Naive B cell (primary cell): ENCODE measurements around the gene GRB2. TPM values are rescaled to one million over a fixed set of nuclear protein-coding genes. Genes with fewer than 3 reads are reported as not detected.
"Not testable (repeated sequence)": the region's sequence is repeated elsewhere in the genome, so short reads cannot be mapped to it uniquely, and the experiment has no call there.

Experiments used
- ATAC-seq, 2 donors: fragments of 150-1000 bp; cut with Tn5 transposase; 2 replicates each; pipeline ENCODE4 v1.10.0; 2021; ENCODE audit warnings: low read depth in 2 of 2, mild to moderate bottlenecking in 2 of 2, moderate library complexity in 2 of 2
- DNase-seq: peaks from one replicate; pipeline ENCODE4 v3.0.0; 2022
- H3K27ac Mint-ChIP-seq, 6 donors: one replicate each; pipeline ENCODE4 v1.8.0; 2020 to 2022; ENCODE audit warnings: mild to moderate bottlenecking in 6 of 6, mixed read lengths in 6 of 6, moderate library complexity in 5 of 6, inconsistent platforms in 2 of 6
- H3K27me3 Mint-ChIP-seq, 3 donors: one replicate each; pipeline ENCODE4 v1.8.0; 2021 to 2022; ENCODE audit warnings: mixed read lengths in 3 of 3, mild to moderate bottlenecking in 1 of 3
- H3K36me3 Mint-ChIP-seq, 2 donors: one replicate each; pipeline ENCODE4 v1.8.0; 2020 to 2022; ENCODE audit warnings: mixed read lengths in 2 of 2, inconsistent platforms in 1 of 2, mild to moderate bottlenecking in 1 of 2
- H3K4me1 Mint-ChIP-seq, 3 donors: one replicate each; pipeline ENCODE4 v1.8.0; 2020 to 2022; ENCODE audit warnings: mixed read lengths in 3 of 3, inconsistent platforms in 1 of 3, mild to moderate bottlenecking in 1 of 3, moderate library complexity in 1 of 3
- H3K4me3 Mint-ChIP-seq, 8 donors: one replicate each; pipeline ENCODE4 v1.8.0; 2020 to 2022; ENCODE audit warnings: mild to moderate bottlenecking in 8 of 8, mixed read lengths in 8 of 8, moderate library complexity in 8 of 8, inconsistent platforms in 2 of 8
- H3K9me3 Mint-ChIP-seq, 7 donors: one replicate each; pipeline ENCODE4 v1.8.0; 2020 to 2022; ENCODE audit warnings: mixed read lengths in 7 of 7, mild to moderate bottlenecking in 5 of 7, inconsistent platforms in 2 of 7, moderate library complexity in 1 of 7
- polyA plus RNA-seq, 6 donors: library from polyadenylated mRNA; unstranded; fragments of 300-500 nt; fragmentation: Illumina TruSeq; gene quantifications; one replicate each; pipeline ENCODE4 v1.2.3, GENCODE V29; 2021; ENCODE audit warnings: low read depth in 6 of 6

GRB2 gene
- polyA plus RNA-seq, 6 donors from 2014 or later: 281 to 361 (median 305) TPM

DNA sequence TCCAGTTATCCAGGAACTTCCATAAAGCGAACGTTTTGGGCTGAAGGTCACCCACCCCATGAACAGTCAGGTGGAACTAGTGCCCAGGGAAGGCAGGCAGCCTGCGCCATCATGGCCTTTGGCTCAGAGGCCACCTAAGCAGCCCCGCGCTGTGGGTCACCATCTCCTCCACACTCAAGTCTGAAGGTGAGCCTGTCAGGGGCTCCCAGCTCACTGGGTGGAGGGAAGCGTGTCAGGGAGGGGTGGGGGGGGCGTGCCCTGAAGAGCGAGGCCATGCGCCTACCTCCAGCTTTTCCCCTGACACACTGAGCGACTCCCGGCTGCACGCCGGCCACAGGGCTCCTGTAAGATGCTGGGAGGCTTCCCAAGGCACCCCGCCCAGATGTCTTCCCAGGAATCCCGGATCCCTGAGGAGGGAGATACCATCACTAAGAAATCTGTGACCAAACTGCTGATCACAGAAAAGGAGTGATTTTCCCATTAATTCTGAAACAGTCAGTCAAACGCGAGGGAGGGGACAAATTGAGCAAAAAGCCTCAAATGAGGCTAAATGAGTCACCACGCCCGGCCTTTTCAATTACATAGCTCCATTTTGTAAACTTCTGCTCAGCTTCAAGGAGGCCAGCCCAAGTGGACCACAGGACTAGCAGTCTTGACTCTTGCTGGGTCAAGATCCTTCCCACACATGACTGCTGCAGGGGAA lies 89.8 kb downstream of the GRB2 start:
- H3K9me3 Mint-ChIP-seq: no peaks in the 10 kb centered on the region
- H3K27ac Mint-ChIP-seq: peak overlapping the region in 4 of 6 donors; percentile 51 to 89 (median 74)
- ATAC-seq (no peak), DNase-seq (no peak)
- peaks cover 0 to 9% of the 10 kb centered on the region in 2 donors for H3K36me3 Mint-ChIP-seq
- peak overlapping the region in 1 of 8 donors; percentile 42 for H3K4me3 Mint-ChIP-seq
- H3K4me1 Mint-ChIP-seq: peaks cover 25 to 64% (median 37%) of the 10 kb centered on the region in 3 donors
- H3K27me3 Mint-ChIP-seq: no peaks in the 10 kb centered on the region

DNA sequence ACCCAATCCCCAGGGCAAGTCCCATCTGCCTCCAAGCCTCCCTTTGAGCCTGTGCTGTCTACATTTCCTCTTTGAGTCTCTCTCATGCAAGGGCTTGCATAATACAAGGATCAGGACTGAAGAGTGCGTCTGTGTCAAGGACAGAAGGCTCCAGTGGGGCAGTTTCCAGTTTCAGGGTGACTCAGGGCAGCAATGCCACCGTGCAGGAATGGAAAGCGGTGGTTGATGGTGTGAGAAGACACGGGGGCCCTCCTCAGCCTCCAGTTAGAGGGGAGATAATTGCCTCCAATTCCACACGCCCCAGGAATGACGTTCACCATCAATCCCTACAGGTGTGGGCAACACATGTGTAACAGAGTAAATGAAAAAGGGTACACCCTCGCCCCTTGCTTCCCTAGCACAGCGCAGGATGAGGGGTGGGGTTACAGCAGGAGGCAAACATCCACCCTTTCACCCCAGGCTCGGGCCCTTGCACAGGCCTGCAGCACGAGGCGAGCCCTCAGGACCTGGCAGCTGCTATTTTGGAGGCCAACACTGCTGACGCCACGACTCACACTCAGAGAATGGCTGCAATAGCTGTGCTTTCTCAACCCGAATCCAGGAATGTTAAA lies 91.4 kb downstream of the GRB2 start:
- Mint-ChIP-seq H3K27me3 (no peaks in the 10 kb centered on the region), H3K27ac (peak overlapping the region; percentile 58 to 97 (median 88)), H3K36me3 (no peaks in the 10 kb centered on the region), H3K4me3 (peak overlapping the region in 5 of 8 donors; percentile 1 to 68 (median 47)), H3K9me3 (no peaks in the 10 kb centered on the region), H3K4me1 (peaks cover 27 to 59% (median 38%) of the 10 kb centered on the region in 3 donors)
- no peak for DNase-seq
- no peak for ATAC-seq

DNA sequence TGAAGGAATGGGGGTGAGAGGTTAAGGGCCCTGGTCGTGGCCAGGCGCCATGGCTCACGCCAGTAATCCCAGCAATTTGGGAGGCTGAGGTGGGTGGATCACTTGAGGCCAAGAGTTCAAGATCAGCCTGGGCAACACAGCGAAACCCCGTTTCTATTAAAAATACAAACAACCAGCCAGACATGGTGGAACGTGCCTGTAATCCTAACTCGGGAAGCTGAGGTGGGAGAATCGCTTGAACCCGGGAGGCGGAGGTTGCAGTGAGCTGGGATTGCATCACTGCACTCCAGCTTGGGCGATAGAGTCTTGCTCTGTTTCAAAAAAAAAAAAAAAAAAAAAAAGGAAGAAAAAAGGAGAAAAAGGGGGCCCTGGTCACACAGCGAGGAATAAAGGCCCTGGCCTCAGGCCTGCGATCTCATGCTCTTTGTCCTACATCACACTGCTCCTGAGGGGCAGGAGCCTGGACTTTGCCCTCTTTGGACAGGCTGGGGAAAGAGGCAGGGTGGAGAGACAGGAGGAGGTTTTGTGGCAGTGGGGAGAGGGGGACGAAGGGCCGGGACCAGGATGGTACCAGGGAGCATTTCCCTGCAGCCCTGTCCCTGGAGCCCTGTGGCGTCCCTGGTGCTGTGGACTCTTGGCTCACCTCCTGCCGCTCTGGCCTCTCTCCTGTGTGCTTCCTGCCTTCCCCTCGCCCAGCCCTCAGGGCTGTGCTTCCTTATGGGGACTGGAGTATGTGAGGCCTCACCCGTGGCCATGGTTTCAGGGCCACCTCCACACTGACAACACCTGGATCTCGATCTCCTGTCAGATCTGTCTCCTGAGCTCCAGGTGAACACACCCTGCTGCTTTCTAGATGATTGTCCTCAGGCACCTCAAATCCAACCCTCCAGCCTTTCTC lies 96.5 kb downstream of the GRB2 start:
- no peaks in the 10 kb centered on the region for H3K36me3 Mint-ChIP-seq
- H3K27ac Mint-ChIP-seq: peak overlapping the region in 5 of 6 donors; percentile 82 to 93 (median 86)
- H3K4me3 Mint-ChIP-seq: peak overlapping the region in 4 of 8 donors; percentile 32 to 72 (median 42)
- H3K9me3 Mint-ChIP-seq: no peaks in the 10 kb centered on the region
- no peaks in the 10 kb centered on the region for H3K27me3 Mint-ChIP-seq
- ATAC-seq: no peak
- H3K4me1 Mint-ChIP-seq: peaks cover 34 to 54% (median 46%) of the 10 kb centered on the region in 3 donors
- no peak for DNase-seq

DNA sequence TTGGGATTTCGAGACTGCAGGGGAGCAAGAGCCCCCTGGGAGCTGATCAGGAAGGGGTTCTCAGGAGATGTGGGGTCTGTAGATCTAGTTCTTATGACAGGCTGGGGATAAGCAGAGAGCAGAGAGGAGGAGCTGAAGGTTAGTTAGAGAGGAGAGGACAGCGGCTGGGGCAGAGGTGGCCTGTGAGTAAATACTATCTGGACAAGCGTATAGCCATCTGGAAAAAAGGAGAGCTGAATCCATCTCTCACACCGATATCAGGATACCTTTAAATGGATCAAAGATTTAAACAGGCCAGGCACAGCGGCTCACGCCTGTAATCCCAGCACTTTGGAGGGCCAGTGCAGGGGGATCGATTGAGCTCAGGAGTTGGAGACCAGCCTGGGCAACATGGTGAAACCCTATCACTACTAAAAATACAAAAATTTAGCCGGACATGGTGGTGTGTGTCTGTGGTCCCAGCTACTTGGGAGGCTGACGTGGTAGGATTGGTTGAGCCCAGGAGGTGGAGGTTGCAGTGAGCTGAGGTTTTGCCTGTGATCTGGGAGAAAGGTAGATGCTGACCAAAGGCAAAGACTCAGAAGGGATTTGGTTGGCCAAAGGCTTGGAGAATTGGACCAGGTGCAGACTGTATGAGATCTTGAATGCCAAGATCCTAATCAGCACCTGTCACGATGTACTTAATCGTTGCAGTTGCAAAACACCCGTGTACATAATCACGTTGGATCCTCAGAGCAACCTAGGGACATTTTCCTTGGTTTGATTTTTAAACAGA lies 97.3 kb downstream of the GRB2 start:
- peak overlapping the region in 5 of 6 donors; percentile 15 to 86 (median 76) for H3K27ac Mint-ChIP-seq
- H3K27me3 Mint-ChIP-seq: no peaks in the 10 kb centered on the region

DNA sequence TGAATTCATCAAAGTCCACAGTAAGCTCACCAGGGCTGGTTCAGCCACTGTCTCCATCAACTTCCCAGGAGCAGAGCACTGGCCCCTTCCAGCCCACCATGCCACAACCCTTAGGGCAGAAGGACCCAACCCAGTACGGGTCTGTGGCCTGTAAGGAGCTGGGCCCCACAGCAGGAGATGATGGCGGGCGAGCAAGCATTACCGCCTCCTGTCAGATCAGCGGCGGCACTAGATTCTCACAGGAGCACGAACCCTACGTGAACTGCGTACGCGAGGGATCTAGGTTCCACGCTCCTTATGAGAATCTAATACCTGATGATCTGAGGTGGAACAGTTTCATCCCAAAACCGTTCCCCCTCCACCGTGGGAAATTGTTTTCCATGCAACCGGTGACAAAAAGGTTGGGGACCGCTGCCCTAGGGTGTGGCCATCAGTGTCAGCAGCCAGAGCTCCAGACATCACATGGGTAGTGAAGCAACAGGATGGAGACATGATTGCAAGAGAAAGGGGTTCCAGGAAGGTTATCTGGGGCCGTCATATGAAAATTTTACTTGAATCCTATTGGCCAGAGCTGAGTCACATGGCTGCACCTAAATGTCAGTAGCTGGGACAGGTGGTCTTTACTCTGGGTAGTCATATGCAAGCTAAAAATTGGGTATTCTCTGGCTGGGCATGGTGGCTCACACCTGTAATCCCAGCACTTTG lies 103.8 kb downstream of the GRB2 start:
- H3K36me3 Mint-ChIP-seq: peaks cover 0 to 6% of the 10 kb centered on the region in 2 donors
- no peaks in the 10 kb centered on the region for H3K27me3 Mint-ChIP-seq
- H3K27ac Mint-ChIP-seq: peak overlapping the region in 4 of 6 donors; percentile 7 to 62 (median 39)
- DNase-seq (no peak), ATAC-seq (no peak)
- H3K9me3 Mint-ChIP-seq: no peaks in the 10 kb centered on the region
- H3K4me3 Mint-ChIP-seq: no peak overlapping the region
- H3K4me1 Mint-ChIP-seq: peaks cover 16 to 35% (median 25%) of the 10 kb centered on the region in 3 donors

More for the DNA sequence above, 97.3 kb downstream of the GRB2 start:
- no peaks in the 10 kb centered on the region for H3K36me3 Mint-ChIP-seq
- no peak overlapping the region for H3K4me3 Mint-ChIP-seq
- ATAC-seq (no peak), DNase-seq (no peak)
- peaks cover 28 to 48% (median 44%) of the 10 kb centered on the region in 3 donors for H3K4me1 Mint-ChIP-seq
- no peaks in the 10 kb centered on the region for H3K9me3 Mint-ChIP-seq

DNA sequence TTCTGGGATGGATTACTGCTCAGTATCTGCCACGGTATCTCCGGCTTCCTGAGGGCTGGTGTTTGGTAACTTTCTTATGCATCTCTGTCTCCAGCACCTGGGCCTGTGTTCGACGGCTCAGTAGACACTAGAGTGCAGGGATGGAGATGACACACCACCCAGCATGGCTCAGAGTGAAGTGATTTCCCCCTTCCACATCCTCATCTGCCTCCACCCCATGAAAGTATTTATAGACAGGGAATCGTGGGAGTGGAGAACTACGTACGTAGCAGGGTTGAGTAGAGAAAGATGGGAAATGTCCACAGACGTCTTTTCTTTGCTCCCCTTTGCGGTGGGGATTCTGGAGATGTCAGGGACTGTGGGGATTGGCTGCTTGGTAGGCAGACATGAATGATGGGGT lies 104.4 kb downstream of the GRB2 start:
- peak overlapping the region in 2 of 8 donors; percentile 39 to 54 for H3K4me3 Mint-ChIP-seq
- DNase-seq (no peak), ATAC-seq (no peak)
- H3K36me3 Mint-ChIP-seq: peaks cover 0 to 6% of the 10 kb centered on the region in 2 donors
- no peaks in the 10 kb centered on the region for H3K9me3 Mint-ChIP-seq
- peaks cover 14 to 38% (median 25%) of the 10 kb centered on the region in 3 donors for H3K4me1 Mint-ChIP-seq
- H3K27me3 Mint-ChIP-seq: no peaks in the 10 kb centered on the region
- peak overlapping the region; percentile 7 to 84 (median 56) for H3K27ac Mint-ChIP-seq

DNA sequence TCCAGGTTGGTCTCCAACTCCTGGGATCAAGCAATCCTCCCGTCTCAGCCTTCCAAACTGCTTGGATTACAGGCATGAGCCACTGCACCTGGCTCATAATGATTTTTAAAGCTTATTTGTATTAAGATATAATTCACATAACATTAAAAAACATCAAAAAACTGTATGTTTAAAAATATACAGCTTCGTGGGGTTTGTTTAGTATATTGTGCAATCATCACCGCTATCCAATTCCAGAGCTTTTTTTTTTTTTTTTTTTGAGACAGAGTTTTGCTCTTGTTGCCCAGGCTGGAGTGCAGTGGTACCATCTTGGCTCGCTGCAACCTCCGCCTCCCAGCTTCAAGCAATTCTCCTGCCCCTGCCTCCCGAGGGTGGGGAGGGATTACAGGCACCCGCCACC lies 105.2 kb downstream of the GRB2 start:
- Mint-ChIP-seq H3K4me1 (peaks cover 14 to 42% (median 33%) of the 10 kb centered on the region in 3 donors), H3K4me3 (peak overlapping the region in 1 of 8 donors; percentile 9), H3K9me3 (peaks cover 0 to under 1% (median 0%) of the 10 kb centered on the region in 7 donors), H3K27ac (peak overlapping the region in 3 of 6 donors; percentile 78 to 99 (median 89)), H3K36me3 (peaks cover 0 to 6% of the 10 kb centered on the region in 2 donors), H3K27me3 (no peaks in the 10 kb centered on the region)
- DNase-seq: no peak
- no peak for ATAC-seq

DNA sequence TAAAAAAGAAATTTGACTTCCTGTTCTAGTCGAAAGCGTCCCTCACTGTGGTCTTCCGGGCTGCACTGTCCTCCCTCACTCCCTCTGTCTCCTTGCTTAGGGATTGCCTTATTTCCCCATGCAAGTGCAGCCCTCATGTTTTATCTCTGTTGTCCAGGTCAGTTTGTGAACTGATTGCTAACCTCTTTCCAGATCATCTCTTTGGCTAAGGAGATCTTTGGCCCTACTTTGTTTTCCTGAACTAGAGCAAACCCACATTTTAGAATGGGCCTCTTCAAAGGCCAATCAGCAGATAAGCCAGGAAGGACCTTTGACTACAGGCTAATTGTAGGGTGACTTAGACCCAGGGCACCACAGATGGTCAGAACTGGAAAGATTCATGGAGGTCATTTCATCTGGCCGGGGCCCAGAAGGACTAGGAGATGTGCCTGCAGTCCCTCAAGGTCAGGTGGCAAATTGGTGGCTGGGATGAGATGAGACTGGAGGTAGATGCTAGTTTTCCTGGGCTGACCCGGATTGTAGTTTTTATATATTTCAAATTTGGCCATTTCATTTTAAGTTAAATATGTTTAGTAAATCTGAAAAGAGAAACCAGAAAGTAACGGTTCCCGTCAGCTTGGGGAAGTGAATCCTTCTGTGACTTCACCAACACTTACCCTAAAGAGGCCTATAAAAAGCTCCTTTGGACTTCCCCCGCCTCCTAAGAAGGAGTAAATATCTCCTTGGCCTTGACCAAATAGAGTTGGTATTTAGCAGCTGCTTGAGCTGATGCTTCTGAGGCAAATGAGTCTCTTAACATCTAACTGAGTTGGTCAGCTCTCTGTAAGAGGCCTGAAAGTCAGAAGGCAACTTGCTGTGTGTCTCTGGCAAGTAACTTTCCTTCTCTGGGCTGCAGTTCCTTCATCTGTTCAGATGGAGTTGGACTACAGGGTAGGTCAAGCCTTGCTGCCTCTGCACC lies 110.0 kb downstream of the GRB2 start:
- peak; percentile 85 for DNase-seq
- Mint-ChIP-seq H3K4me3 (peak overlapping the region; percentile 35 to 95 (median 79)), H3K36me3 (no peaks in the 10 kb centered on the region), H3K27me3 (no peaks in the 10 kb centered on the region), H3K27ac (peak overlapping the region; percentile 97 to 100 (median 100)), H3K4me1 (peaks cover 9 to 68% (median 25%) of the 10 kb centered on the region in 3 donors), H3K9me3 (peaks cover 0 to 4% (median 0%) of the 10 kb centered on the region in 7 donors)
- ATAC-seq: peak; percentile 78 to 80

DNA sequence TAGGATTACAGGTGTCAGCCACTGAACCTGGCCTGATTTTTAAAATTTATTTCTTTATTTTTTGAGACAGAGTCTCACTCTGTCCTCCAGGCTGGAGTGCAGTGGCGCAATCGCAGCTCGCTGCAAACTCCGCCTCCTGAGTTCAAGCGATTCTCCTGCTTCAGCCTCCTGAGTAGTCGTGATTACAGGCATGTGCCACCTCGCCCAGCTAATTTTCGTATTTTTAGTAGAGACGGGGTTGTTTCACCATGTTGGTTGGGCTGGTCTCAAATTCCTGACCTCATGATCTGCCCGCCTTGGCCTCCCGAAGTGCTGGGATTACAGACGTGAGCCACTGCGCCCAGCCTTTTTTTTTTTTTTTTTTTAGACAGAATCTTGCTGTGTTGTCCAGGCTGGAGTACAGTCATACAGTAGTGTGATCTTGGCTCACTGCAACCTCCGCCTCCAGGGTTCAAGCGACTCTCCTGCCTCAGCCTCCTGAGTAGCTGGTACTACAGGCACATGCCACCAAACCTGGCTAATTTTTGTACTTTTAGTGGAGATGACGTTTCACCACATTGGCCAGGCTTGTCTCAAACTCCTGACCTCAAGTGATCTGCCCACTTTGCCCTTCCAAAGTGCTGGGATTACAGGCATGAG lies 112.5 kb downstream of the GRB2 start:
- peak overlapping the region in 4 of 8 donors; percentile 5 to 74 (median 48) for H3K4me3 Mint-ChIP-seq
- H3K27ac Mint-ChIP-seq: peak overlapping the region; percentile 74 to 100 (median 91)
- not testable (repeated sequence) for DNase-seq, H3K36me3 Mint-ChIP-seq, ATAC-seq, H3K9me3 Mint-ChIP-seq, H3K27me3 Mint-ChIP-seq
- H3K4me1 Mint-ChIP-seq: peaks cover 24 to 81% (median 35%) of the 10 kb centered on the region in 3 donors

DNA sequence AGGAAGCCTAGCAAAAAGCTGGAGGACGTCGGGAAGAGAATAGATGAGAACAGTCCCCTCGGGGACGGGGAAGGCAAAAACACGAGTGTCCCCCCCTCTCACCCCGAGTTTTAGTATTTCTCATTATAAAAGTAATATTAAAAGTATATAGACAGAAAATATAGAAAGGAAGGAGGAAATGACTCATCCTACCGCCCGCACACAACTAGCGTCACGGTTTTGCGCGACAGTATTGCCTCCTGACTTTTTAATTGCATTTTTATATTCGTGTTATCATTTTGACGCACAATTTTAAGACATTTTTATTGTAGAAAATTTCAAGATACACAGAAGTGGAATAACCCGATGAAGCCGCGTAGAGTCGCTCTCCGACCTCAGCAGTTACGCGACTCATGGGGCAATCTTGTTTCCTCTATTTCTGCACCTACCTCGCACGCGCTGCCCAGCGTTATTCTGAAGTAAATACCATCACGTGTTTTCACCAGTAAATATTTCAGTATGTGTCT lies 115.6 kb downstream of the GRB2 start:
- ATAC-seq (peak; percentile 53 to 56), DNase-seq (peak; percentile 74)
- Mint-ChIP-seq H3K36me3 (peaks cover 0 to 12% of the 10 kb centered on the region in 2 donors), H3K27ac (peak overlapping the region; percentile 99 to 100 (median 100)), H3K9me3 (no peaks in the 10 kb centered on the region), H3K4me3 (peak overlapping the region; percentile 92 to 100 (median 98)), H3K27me3 (no peaks in the 10 kb centered on the region), H3K4me1 (peaks cover 18 to 65% (median 24%) of the 10 kb centered on the region in 3 donors)
